ENCODE measurements around the gene STX1B. TPM values are rescaled to one million over a fixed set of nuclear protein-coding genes. Genes with fewer than 3 reads are reported as not detected.

Gene STX1B
- total RNA-seq, 1 donor from 2014 or later: 11.0 TPM

DNA sequence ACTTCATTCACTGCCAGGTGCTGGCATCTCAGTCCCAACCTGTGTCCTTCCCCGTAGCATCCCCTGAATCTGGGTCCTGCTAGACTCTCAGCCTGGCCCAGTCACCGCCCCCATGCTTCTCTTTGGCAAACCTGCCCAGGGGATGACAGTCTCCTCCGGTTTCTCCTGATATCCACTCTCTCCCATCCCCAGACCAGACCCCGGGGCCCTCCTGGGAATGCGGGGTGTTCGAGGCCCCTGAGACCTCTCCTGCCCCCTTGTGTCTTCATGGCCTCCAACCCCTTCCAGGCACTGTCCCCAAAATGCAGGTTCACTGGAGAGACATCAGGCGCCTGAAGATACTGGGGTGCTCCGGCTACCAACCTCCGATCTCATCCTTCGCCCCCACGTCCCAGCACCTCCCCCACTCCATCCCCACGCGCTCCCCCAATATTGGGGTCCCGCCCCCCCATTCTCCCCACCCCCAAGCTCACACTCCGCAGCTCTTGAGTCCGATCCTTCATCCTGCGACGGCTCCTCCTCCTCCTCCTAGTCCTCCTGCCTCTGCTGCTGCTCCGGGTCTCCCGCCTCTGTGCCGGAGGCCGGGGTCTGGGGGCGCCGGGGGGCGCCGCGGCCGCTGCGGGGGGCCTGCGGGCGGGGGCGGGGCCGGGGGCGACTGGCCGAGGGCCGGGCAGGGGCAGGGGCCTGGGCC is 399 bp downstream of the STX1B start:
- Histone ChIP-seq H3K4me1 (ENCODE audit: insufficient read depth, low read length) (peaks cover 31% of the 10 kb centered on the region), H3K79me2 (ENCODE audit: insufficient read depth, low read length) (peaks cover 40% of the 10 kb centered on the region), H3K4me3 (ENCODE audit: insufficient read depth, low read depth, low read length) (peak overlapping the region; percentile 72), H2AFZ (ENCODE audit: low read depth, low read length) (peak overlapping the region; percentile 41), H3K27me3 (ENCODE audit: insufficient read depth, low read length) (no peaks in the 10 kb centered on the region), H3K9me3 (ENCODE audit: insufficient read depth, low read depth, low read length) (no peaks in the 10 kb centered on the region), H3K4me2 (ENCODE audit: low read length) (peak overlapping the region; percentile 89), H4K20me1 (ENCODE audit: insufficient read depth, low read length) (peaks cover 1% of the 10 kb centered on the region), H3K27ac (ENCODE audit: low read depth, low read length) (peak overlapping the region; percentile 80), H3K36me3 (ENCODE audit: insufficient read depth, low read length) (no peaks in the 10 kb centered on the region), H3K9ac (ENCODE audit: low read length) (peak overlapping the region; percentile 71)
- Mint-ChIP-seq H3K9me3 (ENCODE audit: unreplicated experiment) (no peaks in the 10 kb centered on the region), H3K4me1 (ENCODE audit: low read depth, unreplicated experiment) (peaks cover 34% of the 10 kb centered on the region), H3K4me3 (ENCODE audit: unreplicated experiment) (peak overlapping the region; percentile 90), H3K36me3 (ENCODE audit: low read depth, unreplicated experiment) (no peaks in the 10 kb centered on the region), H3K27ac (ENCODE audit: unreplicated experiment) (peak overlapping the region; percentile 81), H3K27me3 (ENCODE audit: low read depth, unreplicated experiment) (peaks cover 23% of the 10 kb centered on the region)
- no peak for TF ChIP-seq EZH2 (IDR thresholded peaks at IDR 0.05; ENCODE audit: insufficient read depth, low read length)
- TF ChIP-seq, protein P1, sequence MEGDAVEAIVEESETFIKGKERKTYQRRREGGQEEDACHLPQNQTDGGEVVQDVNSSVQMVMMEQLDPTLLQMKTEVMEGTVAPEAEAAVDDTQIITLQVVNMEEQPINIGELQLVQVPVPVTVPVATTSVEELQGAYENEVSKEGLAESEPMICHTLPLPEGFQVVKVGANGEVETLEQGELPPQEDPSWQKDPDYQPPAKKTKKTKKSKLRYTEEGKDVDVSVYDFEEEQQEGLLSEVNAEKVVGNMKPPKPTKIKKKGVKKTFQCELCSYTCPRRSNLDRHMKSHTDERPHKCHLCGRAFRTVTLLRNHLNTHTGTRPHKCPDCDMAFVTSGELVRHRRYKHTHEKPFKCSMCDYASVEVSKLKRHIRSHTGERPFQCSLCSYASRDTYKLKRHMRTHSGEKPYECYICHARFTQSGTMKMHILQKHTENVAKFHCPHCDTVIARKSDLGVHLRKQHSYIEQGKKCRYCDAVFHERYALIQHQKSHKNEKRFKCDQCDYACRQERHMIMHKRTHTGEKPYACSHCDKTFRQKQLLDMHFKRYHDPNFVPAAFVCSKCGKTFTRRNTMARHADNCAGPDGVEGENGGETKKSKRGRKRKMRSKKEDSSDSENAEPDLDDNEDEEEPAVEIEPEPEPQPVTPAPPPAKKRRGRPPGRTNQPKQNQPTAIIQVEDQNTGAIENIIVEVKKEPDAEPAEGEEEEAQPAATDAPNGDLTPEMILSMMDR (IDR thresholded peaks at IDR 0.05; ENCODE audit: insufficient read depth, low read depth, low read length): no peak
- DNase-seq (ENCODE audit: low read depth) (no peak), FAIRE-seq (no peak)

DNA sequence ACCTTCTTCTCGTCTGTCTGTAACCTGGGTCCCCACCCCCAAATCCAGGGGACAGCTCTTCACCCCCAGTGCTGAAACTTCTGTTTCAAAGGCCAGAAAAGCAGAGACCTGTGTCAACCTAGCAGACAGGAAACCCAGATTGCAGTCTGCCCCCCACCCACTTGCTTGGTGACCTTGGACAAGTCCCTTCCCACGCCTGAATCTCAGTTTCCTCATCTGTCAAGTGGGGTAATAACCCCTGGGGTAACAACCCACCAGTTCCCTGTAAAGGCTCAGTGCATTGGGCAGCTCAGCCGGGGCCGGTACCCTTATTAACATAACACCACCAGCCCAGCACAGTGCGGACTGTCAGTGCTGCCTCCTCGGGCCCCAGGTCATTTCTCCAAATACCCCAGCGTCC is 1.3 kb downstream of the STX1B start:
- H3K27ac ChIP-seq (ENCODE audit: low read depth, low read length): peak overlapping the region; percentile 80
- H3K36me3 ChIP-seq (ENCODE audit: insufficient read depth, low read length): no peaks in the 10 kb centered on the region
- peak overlapping the region; percentile 72 for H3K4me3 ChIP-seq (ENCODE audit: insufficient read depth, low read depth, low read length)
- H3K9ac ChIP-seq (ENCODE audit: low read length): peak overlapping the region; percentile 71
- peaks cover 31% of the 10 kb centered on the region for H3K4me1 ChIP-seq (ENCODE audit: insufficient read depth, low read length)
- H3K27me3 ChIP-seq (ENCODE audit: insufficient read depth, low read length): no peaks in the 10 kb centered on the region
- H3K27ac Mint-ChIP-seq (ENCODE audit: unreplicated experiment): no peak overlapping the region
- H2AFZ ChIP-seq (ENCODE audit: low read depth, low read length): peak overlapping the region; percentile 41
- peaks cover 34% of the 10 kb centered on the region for H3K4me1 Mint-ChIP-seq (ENCODE audit: low read depth, unreplicated experiment)
- no peak for FAIRE-seq
- peaks cover 23% of the 10 kb centered on the region for H3K27me3 Mint-ChIP-seq (ENCODE audit: low read depth, unreplicated experiment)
- H3K79me2 ChIP-seq (ENCODE audit: insufficient read depth, low read length): peaks cover 49% of the 10 kb centered on the region
- no peaks in the 10 kb centered on the region for H3K36me3 Mint-ChIP-seq (ENCODE audit: low read depth, unreplicated experiment)
- H3K4me3 Mint-ChIP-seq (ENCODE audit: unreplicated experiment): peak overlapping the region; percentile 90
- no peaks in the 10 kb centered on the region for H3K9me3 Mint-ChIP-seq (ENCODE audit: unreplicated experiment)
- DNase-seq (ENCODE audit: low read depth): no peak
- H3K9me3 ChIP-seq (ENCODE audit: insufficient read depth, low read depth, low read length): no peaks in the 10 kb centered on the region
- TF ChIP-seq EZH2 (IDR thresholded peaks at IDR 0.05; ENCODE audit: insufficient read depth, low read length): no peak
- TF ChIP-seq, protein P1 (IDR thresholded peaks at IDR 0.05; ENCODE audit: insufficient read depth, low read depth, low read length): no peak
- H4K20me1 ChIP-seq (ENCODE audit: insufficient read depth, low read length): peaks cover 5% of the 10 kb centered on the region
- peak overlapping the region; percentile 89 for H3K4me2 ChIP-seq (ENCODE audit: low read length)

DNA sequence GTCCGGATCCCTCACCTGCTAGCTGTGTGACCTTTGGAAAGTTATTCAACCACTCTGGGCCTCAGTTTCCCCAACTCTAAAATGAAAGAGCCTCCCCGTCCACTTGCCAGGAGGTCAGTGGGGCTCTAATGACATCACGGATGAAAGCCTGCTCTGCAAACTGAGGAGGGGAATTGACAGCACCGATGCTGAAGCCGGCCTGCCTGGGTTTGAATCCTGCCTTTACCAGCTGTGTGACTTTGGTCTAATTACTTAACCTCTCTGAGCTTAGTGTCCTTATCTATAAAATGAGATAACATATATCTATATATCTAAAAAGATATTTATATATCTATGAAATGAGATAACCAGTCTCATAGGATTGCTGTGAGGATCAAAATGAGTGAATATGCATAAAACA is 1.9 kb downstream of the STX1B start:
- Mint-ChIP-seq H3K27ac (ENCODE audit: unreplicated experiment) (peak overlapping the region; percentile 12), H3K4me3 (ENCODE audit: unreplicated experiment) (peak overlapping the region; percentile 90), H3K9me3 (ENCODE audit: unreplicated experiment) (no peaks in the 10 kb centered on the region), H3K4me1 (ENCODE audit: low read depth, unreplicated experiment) (peaks cover 40% of the 10 kb centered on the region), H3K36me3 (ENCODE audit: low read depth, unreplicated experiment) (no peaks in the 10 kb centered on the region), H3K27me3 (ENCODE audit: low read depth, unreplicated experiment) (peaks cover 20% of the 10 kb centered on the region)
- Histone ChIP-seq H3K27me3 (ENCODE audit: insufficient read depth, low read length) (no peaks in the 10 kb centered on the region), H2AFZ (ENCODE audit: low read depth, low read length) (no peak overlapping the region), H3K4me1 (ENCODE audit: insufficient read depth, low read length) (peaks cover 31% of the 10 kb centered on the region), H3K4me2 (ENCODE audit: low read length) (peak overlapping the region; percentile 72), H4K20me1 (ENCODE audit: insufficient read depth, low read length) (peaks cover 5% of the 10 kb centered on the region), H3K9me3 (ENCODE audit: insufficient read depth, low read depth, low read length) (no peaks in the 10 kb centered on the region), H3K36me3 (ENCODE audit: insufficient read depth, low read length) (no peaks in the 10 kb centered on the region), H3K79me2 (ENCODE audit: insufficient read depth, low read length) (peaks cover 55% of the 10 kb centered on the region), H3K9ac (ENCODE audit: low read length) (peak overlapping the region; percentile 68), H3K4me3 (ENCODE audit: insufficient read depth, low read depth, low read length) (no peak overlapping the region), H3K27ac (ENCODE audit: low read depth, low read length) (peak overlapping the region; percentile 80)
- FAIRE-seq (no peak), DNase-seq (ENCODE audit: low read depth) (no peak)
- TF ChIP-seq, protein P1 (IDR thresholded peaks at IDR 0.05; ENCODE audit: insufficient read depth, low read depth, low read length): no peak

Measured in astrocyte (in vitro differentiated cells and primary cell).